ENCODE results near the gene GTPBP8.

The GTPBP8 gene

GRCh38 chr3:112990672-112991602 lies at the start of gene GTPBP8:
Gene GTPBP8 (plus strand): TSS chr3:112990984. CDS start chr3:112991000, 16 bp downstream.
- DNase-seq = peak; percentile 98

GRCh38 chr3:112948346-112948838 lies 42.4 kb upstream of the GTPBP8 start:
- DNase-seq = no peak

DNA sequence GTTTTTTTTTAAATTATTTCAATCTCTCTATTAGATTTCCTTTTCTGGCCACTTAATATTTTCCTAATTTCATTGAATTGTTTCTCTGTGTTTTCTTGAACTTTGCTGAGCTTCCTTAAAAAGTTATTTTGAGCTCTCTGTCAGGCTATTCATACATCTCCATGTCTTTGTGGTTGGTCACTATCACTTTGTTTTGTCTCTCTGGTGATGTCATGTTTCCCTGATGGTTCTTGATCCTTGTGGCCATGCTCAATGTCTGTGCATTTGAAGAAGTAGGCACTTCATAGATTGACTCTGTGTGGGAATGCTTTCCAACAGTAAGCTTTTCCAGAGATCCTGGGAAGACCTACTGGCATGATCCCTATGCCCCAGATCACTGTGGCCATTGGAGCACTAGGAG lies 34.4 kb upstream of the GTPBP8 start:
- DNase-seq = no peak

DNA sequence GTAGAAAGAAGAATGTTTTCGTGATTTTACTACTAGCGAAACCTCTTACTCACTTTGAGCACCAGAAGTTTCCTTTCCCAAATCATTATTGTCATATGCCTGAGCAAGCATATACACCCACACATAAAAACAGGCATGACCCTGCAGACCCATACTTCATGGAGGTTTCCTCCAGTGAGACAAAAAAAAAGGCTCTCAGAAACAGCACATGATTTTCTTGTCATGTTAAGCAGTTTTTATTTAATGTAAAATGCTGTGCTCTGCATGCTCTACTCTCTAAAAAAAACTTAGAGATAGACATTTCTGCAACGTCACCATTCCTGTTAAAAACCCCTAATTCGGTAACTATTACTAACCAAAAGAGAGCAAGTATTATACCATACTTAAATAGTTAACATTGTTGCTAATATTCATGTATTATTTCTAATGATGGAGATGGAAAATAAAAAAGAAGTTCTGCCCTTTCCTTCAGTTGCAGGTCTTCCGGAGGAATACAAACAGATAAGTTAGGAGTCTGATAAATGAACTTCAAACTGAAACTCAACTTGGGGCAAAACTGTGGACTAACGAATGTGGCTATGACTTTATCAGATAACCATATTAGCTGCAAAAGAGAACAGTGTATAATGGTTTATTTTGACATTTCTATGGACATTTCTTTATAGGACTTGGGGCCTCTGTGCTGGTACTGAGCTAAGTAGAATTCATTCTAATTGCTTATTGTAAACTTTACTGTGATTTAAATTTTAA lies 31.8 kb upstream of the GTPBP8 start:
- no peak for DNase-seq

DNA sequence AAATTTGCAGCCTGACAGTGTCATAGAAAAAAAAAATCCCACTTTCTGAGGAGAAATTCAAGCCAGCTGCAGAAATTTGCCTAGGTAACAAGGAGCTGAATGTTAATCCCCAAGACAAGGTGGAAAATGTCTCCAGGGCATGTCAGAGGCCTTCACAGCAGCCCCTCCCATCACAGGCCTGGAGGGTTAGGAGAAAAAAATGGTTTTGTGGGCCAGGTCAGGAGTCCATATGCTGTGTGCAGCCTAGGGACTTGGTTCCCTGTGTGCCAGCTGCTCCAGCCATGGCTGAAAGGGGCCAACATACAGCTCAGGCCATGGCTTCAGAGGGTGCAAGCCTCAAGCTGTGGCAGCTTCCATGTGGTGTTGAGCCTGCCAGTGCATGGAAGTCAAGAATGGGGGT lies 27.1 kb upstream of the GTPBP8 start:
- no peak for DNase-seq

- no peak for DNase-seq
Observed at GRCh38 chr3:112965656-112966055, 25.1 kb upstream of the GTPBP8 start.

DNA sequence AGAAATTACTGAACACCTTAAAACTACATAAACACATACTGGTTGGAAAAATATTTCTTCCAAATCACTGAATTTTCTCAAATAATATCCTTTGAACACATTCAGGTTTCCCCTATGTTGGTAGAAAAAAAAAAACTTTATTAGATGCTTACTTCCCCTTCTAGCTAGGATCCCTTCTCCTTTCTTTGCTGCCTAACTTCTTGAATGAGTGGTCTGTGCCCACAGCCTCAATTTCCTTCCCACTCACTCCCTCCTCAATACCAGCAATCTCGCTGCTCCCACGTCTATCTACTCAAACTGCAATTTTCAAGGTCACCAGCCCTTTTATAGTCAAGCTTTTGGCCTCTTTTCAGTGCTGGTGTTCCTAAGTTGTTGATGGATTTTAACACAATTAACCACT lies 24.2 kb upstream of the GTPBP8 start:
- DNase-seq = no peak

- DNase-seq = no peak
Observed at GRCh38 chr3:112967425-112967824, 23.4 kb upstream of the GTPBP8 start.

DNA sequence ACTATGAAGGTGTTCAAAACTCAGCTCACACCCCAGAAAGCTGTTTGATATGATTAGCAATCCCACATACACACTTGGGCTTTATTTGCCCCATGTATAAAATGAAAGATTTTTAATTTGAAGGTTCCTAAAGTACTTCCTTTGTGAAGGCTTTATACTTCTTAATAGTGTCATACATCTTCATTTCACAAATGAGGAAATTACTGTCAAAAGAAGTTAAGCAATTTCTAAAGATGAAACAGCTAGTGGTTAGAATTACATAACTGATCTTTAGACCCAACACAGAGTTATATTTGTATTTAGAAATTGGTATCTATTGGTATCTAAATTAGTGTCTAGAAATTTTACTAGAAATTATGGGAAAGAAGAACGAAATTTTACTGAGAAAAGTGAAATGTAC lies 23.0 kb upstream of the GTPBP8 start:
- DNase-seq = no peak

DNA sequence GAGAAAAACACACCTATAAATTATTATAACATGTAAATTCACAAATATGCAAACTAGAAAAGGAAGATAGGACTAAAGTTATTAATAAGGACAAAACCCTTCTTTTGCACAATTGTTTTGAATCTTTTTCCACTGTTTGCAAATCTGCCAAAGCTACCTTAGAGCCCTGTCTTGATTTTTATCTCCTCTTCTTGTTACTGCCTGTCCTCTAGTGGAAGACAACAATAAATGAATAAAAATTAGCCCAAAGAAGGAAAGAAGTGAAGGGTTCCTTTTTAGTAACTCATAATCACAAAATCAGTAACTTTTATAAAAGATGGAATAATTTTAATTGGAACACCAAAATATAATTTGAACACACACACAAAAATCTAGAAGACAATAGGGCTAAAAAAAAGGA lies 18.6 kb upstream of the GTPBP8 start:
- DNase-seq = no peak

DNA sequence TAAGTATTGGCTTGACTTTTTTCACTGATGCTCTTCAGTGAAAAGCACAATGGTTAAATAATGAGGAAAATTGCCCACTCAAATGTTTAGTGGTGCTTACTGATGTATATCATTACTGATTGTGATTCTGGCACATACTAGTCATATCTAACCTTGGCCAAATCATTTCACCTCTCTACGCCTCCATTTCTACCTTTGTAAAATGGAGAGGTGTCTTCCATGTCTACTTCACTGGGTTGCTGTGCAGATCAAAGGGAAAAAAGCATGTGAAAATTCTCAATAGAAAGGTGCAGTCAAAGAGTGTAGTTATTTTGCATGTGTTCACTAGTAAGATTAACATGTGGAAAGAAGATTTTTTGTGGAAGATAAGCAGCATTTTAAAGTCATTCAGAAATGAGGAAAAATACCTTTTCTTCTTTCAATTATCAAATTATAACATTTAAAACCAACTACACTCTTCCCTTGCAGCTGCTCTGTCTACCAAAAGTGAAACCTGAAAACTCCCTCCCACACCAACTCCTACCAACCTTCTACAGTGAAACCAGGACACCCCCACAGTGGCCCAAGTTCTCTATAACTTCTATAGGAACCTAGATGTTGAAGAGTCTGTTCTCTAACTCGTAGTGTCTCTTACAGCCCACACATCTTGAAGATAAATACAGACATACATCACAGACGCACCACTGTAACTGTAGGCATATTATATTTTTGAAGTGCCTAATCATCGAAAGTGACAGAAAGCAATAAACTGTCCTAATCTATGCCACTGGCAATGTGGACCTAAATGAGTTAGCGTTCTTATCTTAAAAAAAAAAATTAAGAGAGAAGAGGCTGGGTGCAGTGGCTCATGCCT lies 17.2 kb upstream of the GTPBP8 start:
- DNase-seq = no peak

- DNase-seq = no peak
Observed at GRCh38 chr3:112974178-112974517, 16.6 kb upstream of the GTPBP8 start.

DNA sequence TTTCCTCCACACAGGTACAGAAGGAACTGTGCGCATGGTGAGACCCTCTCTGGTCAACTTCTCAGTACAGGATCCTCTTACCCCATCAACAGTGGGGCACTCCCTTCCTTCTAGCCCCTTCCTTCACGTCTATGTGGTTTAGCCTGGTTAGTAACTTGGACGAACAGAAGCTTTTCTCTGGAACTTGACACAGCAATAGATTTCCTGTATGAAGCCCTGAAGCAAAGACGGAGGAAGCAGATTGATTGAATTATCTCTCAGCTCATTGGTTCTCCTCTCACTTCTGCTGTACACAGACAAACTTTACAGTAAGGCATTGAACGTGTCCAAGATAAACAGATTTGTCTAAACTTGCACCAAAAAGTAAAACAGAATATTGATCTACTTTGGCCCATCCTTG lies 15.9 kb upstream of the GTPBP8 start, which contains the start of gene CD200R1:
CD200R1 (minus strand) TSS at position 210 of the 400 bp plus-strand sequence. CDS start 246 bp downstream, outside the sequence.
- DNase-seq = no peak

- DNase-seq = no peak
Observed at GRCh38 chr3:112976001-112976400, 14.8 kb upstream of the GTPBP8 start.

DNA sequence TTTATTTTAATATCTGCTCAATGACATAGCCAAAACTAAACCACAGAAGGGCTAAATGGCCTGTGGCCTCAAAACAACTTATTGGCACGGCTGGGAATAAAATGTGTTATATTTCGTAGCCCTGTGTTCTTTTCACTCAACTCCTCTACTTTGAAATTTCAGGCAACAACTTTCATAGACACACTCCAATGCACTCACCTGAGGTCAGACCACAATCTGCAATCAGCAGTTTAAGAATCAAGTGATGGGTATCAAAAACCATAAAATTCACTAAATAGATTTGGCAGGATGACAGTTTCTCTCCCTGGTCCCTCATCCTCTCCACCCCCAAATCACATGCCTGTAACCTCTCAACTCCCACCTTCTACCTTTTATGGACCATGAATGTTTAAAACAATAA lies 13.8 kb upstream of the GTPBP8 start:
- DNase-seq = no peak

GRCh38 chr3:112979244-112979832 lies 11.4 kb upstream of the GTPBP8 start:
- DNase-seq = peak; percentile 49

- DNase-seq = no peak
Observed at GRCh38 chr3:112980080-112980479, 10.7 kb upstream of the GTPBP8 start.

GRCh38 chr3:112982710-112983109 lies 8.1 kb upstream of the GTPBP8 start:
- DNase-seq = no peak

GRCh38 chr3:112984485-112984884 lies 6.3 kb upstream of the GTPBP8 start:
- DNase-seq = peak; percentile 79

- no peak for DNase-seq
Observed at GRCh38 chr3:112987710-112988334, 3.0 kb upstream of the GTPBP8 start.

DNA sequence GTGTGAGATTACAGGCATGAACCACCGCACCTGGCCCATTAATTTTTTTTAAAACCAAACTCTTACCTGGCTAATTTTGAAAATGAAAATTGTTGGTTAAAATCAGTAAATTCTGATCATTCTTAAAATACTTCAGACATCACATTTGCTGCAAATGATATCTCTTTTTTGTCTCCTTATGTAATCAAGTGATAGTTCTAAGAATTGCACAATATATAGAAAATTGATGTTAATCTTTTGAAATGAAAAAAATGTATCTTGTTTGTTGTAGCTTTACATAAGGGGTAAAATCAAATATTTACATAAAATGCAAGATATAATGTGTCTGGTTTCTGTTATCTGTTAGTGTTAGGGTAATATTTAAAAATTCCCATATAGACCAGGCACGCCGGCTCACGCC lies 5.0 kb downstream of the GTPBP8 start:
- DNase-seq = no peak

- DNase-seq = no peak
Observed at GRCh38 chr3:113000691-113001090, 9.9 kb downstream of the GTPBP8 start.
